Measurements from ENCODE around the gene LIPG.

Gene LIPG

DNA sequence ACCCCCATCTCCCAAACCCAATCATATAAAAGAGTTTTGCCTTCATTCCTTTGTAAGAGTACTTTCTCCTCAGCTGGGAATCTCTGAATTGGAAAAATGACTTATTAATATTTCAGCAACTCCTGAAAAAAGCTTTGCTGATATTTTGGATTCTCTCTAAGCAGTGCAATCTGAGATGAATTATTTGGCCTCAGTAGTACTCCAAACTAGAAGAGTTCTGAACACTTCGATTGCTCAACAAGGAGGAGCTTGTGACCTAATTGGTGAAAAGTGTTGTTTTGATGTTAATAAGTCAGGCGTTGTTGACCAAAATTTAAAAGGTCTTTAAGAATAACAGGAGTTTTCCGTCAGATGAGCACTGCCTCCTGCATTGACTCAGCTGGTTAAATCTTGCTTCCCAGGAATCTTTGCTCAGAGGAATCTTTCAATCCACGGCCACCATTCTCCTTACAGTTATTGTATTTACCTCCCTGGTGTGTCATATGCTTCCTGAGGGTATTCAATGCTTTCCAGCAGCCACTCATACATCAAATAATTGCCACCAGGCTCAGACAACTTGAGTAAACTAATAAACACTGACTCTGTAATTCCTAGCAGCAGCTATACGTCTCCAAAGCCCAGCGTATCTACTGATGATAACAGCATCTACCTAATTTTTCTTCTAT is 24.5 kb upstream of the LIPG start:
- H3K9ac ChIP-seq (ENCODE audit: low read length), result no peak overlapping the region
- H2AFZ ChIP-seq (ENCODE audit: low read depth, low read length, severe bottlenecking), result no peak overlapping the region

DNA sequence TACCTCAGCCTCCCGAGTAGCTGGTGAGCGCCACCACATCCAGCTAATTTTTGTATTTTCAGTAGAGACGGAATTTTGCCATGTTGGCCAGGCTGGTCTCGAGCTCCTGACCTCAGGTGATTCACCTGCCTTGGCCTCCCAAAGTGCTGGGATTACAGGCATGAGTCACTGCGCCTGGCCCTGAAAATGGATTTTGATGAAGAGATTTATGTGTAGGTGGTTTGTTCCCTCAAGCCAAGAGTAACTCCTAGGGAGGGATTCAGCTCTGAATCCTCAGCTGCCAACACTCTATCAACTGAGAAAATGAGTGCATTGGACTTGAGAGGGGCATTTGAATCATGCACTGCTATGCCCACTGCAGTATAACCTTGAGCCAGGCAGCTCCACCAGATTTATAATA is 17.5 kb upstream of the LIPG start:
- Histone ChIP-seq H3F3A (ENCODE audit: insufficient read depth) (no peaks in the 10 kb centered on the region), H3K36me3 (ENCODE audit: low read length) (no peaks in the 10 kb centered on the region), H3K79me2 (ENCODE audit: insufficient read depth, low read length) (no peaks in the 10 kb centered on the region), H3K27ac (ENCODE audit: low read depth, low read length) (no peak overlapping the region), H3K9me3 (ENCODE audit: insufficient read depth, low read length) (no peaks in the 10 kb centered on the region), H3K9ac (ENCODE audit: low read length) (no peak overlapping the region), H3K4me3 (ENCODE audit: insufficient read depth, low read length, poor library complexity, severe bottlenecking) (no peak overlapping the region), H3K4me2 (ENCODE audit: low read depth, low read length, poor library complexity, severe bottlenecking) (no peak overlapping the region), H2AFZ (ENCODE audit: low read depth, low read length, severe bottlenecking) (no peak overlapping the region), H3K27me3 (ENCODE audit: low read length) (no peaks in the 10 kb centered on the region), H3K9me2 (replicated peaks; ENCODE audit: insufficient read depth, low read length) (no peaks in the 10 kb centered on the region), H4K20me1 (ENCODE audit: low read depth, low read length) (no peaks in the 10 kb centered on the region)
- TF ChIP-seq EZH2phosphoT487 (conservative IDR thresholded peaks at IDR 0.05; ENCODE audit: low read length) (no peak), CTCF (IDR thresholded peaks at IDR 0.05; ENCODE audit: insufficient read depth, low read length, poor library complexity, severe bottlenecking) (no peak)

More for the DNA sequence above, 24.5 kb upstream of the LIPG start:
- no peaks in the 10 kb centered on the region for H3K79me2 ChIP-seq (ENCODE audit: insufficient read depth, low read length)
- no peaks in the 10 kb centered on the region for H4K20me1 ChIP-seq (ENCODE audit: low read depth, low read length)
- H3F3A ChIP-seq (ENCODE audit: insufficient read depth), result no peaks in the 10 kb centered on the region
- H3K4me2 ChIP-seq (ENCODE audit: low read depth, low read length, poor library complexity, severe bottlenecking), result no peak overlapping the region
- H3K27me3 ChIP-seq (ENCODE audit: low read length), result no peaks in the 10 kb centered on the region
- no peaks in the 10 kb centered on the region for H3K36me3 ChIP-seq (ENCODE audit: low read length)
- H3K9me3 ChIP-seq (ENCODE audit: insufficient read depth, low read length), result peaks cover 12% of the 10 kb centered on the region; the same call in 1 of the 2 replicates
- no peaks in the 10 kb centered on the region for H3K9me2 ChIP-seq (replicated peaks; ENCODE audit: insufficient read depth, low read length)
- TF ChIP-seq EZH2phosphoT487 (conservative IDR thresholded peaks at IDR 0.05; ENCODE audit: low read length), result no peak
- TF ChIP-seq CTCF (IDR thresholded peaks at IDR 0.05; ENCODE audit: insufficient read depth, low read length, poor library complexity, severe bottlenecking), result no peak
- no peak overlapping the region for H3K4me3 ChIP-seq (ENCODE audit: insufficient read depth, low read length, poor library complexity, severe bottlenecking)
- H3K27ac ChIP-seq (ENCODE audit: low read depth, low read length), result no peak overlapping the region

DNA sequence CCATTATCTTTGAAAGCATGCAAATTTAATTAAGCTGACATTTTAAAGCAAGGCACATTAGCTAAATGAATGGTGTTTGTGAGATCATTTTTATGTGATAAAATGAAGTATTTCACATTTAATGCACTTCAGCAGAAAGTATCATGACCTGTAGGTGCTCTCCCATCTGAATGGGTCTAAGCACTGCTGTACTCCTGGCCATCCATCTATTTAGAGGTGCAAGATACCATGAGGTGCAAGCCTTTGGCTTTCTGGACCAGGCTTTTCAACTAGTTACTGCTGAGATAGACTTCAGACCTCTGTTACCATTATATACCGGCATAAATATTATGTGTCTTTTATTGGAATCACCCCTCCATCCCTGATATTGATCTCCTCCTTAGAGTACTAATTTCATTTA is 15.6 kb upstream of the LIPG start:
- Histone ChIP-seq H3K36me3 (ENCODE audit: low read length) (no peaks in the 10 kb centered on the region), H3K4me2 (ENCODE audit: low read depth, low read length, poor library complexity, severe bottlenecking) (no peak overlapping the region), H3K79me2 (ENCODE audit: insufficient read depth, low read length) (no peaks in the 10 kb centered on the region)

More for the DNA sequence above, 15.6 kb upstream of the LIPG start:
- TF ChIP-seq CTCF (IDR thresholded peaks at IDR 0.05; ENCODE audit: insufficient read depth, low read length, poor library complexity, severe bottlenecking) (no peak), EZH2phosphoT487 (conservative IDR thresholded peaks at IDR 0.05; ENCODE audit: low read length) (no peak)
- Histone ChIP-seq H3K27ac (ENCODE audit: low read depth, low read length) (no peak overlapping the region), H3K9ac (ENCODE audit: low read length) (no peak overlapping the region), H3K4me3 (ENCODE audit: insufficient read depth, low read length, poor library complexity, severe bottlenecking) (no peak overlapping the region), H3K9me3 (ENCODE audit: insufficient read depth, low read length) (no peaks in the 10 kb centered on the region), H4K20me1 (ENCODE audit: low read depth, low read length) (no peaks in the 10 kb centered on the region), H3F3A (ENCODE audit: insufficient read depth) (no peaks in the 10 kb centered on the region), H2AFZ (ENCODE audit: low read depth, low read length, severe bottlenecking) (no peak overlapping the region), H3K27me3 (ENCODE audit: low read length) (no peaks in the 10 kb centered on the region), H3K9me2 (replicated peaks; ENCODE audit: insufficient read depth, low read length) (no peaks in the 10 kb centered on the region)
